ENCODE results near the gene NUDT22.
A peak's percentile ranks its signal among the peaks of the same experiment; 100 is the strongest.

Gene NUDT22

GRCh38 chr11:64246621-64246870 is 20.5 kb downstream of the NUDT22 start:
- peak; percentile 72 for TF ChIP-seq YY1 (IDR thresholded peaks at IDR 0.05; ENCODE audit: low read depth)
- TF ChIP-seq, protein P1, sequence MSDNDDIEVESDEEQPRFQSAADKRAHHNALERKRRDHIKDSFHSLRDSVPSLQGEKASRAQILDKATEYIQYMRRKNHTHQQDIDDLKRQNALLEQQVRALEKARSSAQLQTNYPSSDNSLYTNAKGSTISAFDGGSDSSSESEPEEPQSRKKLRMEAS (IDR thresholded peaks at IDR 0.05) = peak; percentile 21; the same call in 1 of the 2 replicates
- TF ChIP-seq USF1 (IDR thresholded peaks at IDR 0.05) = peak; percentile 38; the same call in 1 of the 2 replicates

GRCh38 chr11:64246871-64247728 is 21.0 kb downstream of the NUDT22 start, which contains the start of gene PPP1R14B:
TSS of gene PPP1R14B (minus strand) at chr11:64246943. CDS start at chr11:64246673, 270 bp downstream.
- TF ChIP-seq TEAD4 (IDR thresholded peaks at IDR 0.05) = no peak
- TF ChIP-seq, protein P1 (IDR thresholded peaks at IDR 0.05) = peak; percentile 97
- TF ChIP-seq EP300 (IDR thresholded peaks at IDR 0.05; ENCODE audit: borderline replicate concordance) = 0 out of 2 replicates have a peak, but pooled peaks have one; percentile 27
- no peak for TF ChIP-seq RAD21 (IDR thresholded peaks at IDR 0.05; ENCODE audit: low read depth)
- TF ChIP-seq TCF12 (IDR thresholded peaks at IDR 0.05; ENCODE audit: low read depth) = peak; percentile 64; the same call in 1 of the 2 replicates
- 0 out of 2 replicates have a peak, but pooled peaks have one; percentile 15 for TF ChIP-seq NFIC (IDR thresholded peaks at IDR 0.05)
- TF ChIP-seq FOXM1 (IDR thresholded peaks at IDR 0.05; ENCODE audit: borderline replicate concordance, low read depth) = no peak
- TF ChIP-seq EGR1 (IDR thresholded peaks at IDR 0.05) = peak; percentile 34
- peak; percentile 17; the same call in 1 of the 2 replicates for TF ChIP-seq TAF1 (IDR thresholded peaks at IDR 0.05; ENCODE audit: low read depth)
- TF ChIP-seq YY1 (IDR thresholded peaks at IDR 0.05; ENCODE audit: low read depth) = peak; percentile 97
- no peak for TF ChIP-seq CREB1 (IDR thresholded peaks at IDR 0.05; ENCODE audit: low read depth)
- TF ChIP-seq CEBPB (IDR thresholded peaks at IDR 0.05) = no peak
- no peak; the same call in 1 of the 2 replicates for TF ChIP-seq USF1 (IDR thresholded peaks at IDR 0.05)
- TF ChIP-seq ZBTB7A (IDR thresholded peaks at IDR 0.05; ENCODE audit: low read depth) = peak; percentile 93
- TF ChIP-seq, protein P2, sequence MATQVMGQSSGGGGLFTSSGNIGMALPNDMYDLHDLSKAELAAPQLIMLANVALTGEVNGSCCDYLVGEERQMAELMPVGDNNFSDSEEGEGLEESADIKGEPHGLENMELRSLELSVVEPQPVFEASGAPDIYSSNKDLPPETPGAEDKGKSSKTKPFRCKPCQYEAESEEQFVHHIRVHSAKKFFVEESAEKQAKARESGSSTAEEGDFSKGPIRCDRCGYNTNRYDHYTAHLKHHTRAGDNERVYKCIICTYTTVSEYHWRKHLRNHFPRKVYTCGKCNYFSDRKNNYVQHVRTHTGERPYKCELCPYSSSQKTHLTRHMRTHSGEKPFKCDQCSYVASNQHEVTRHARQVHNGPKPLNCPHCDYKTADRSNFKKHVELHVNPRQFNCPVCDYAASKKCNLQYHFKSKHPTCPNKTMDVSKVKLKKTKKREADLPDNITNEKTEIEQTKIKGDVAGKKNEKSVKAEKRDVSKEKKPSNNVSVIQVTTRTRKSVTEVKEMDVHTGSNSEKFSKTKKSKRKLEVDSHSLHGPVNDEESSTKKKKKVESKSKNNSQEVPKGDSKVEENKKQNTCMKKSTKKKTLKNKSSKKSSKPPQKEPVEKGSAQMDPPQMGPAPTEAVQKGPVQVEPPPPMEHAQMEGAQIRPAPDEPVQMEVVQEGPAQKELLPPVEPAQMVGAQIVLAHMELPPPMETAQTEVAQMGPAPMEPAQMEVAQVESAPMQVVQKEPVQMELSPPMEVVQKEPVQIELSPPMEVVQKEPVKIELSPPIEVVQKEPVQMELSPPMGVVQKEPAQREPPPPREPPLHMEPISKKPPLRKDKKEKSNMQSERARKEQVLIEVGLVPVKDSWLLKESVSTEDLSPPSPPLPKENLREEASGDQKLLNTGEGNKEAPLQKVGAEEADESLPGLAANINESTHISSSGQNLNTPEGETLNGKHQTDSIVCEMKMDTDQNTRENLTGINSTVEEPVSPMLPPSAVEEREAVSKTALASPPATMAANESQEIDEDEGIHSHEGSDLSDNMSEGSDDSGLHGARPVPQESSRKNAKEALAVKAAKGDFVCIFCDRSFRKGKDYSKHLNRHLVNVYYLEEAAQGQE (IDR thresholded peaks at IDR 0.05; ENCODE audit: low read depth) = peak; percentile 28; the same call in 1 of the 2 replicates

- TF ChIP-seq EGR1 (IDR thresholded peaks at IDR 0.05) (no peak), ZBTB7A (IDR thresholded peaks at IDR 0.05; ENCODE audit: low read depth) (no peak), EP300 (IDR thresholded peaks at IDR 0.05; ENCODE audit: borderline replicate concordance) (no peak), RAD21 (IDR thresholded peaks at IDR 0.05; ENCODE audit: low read depth) (no peak), USF1 (IDR thresholded peaks at IDR 0.05) (no peak), YY1 (IDR thresholded peaks at IDR 0.05; ENCODE audit: low read depth) (no peak), FOXM1 (IDR thresholded peaks at IDR 0.05; ENCODE audit: borderline replicate concordance, low read depth) (no peak), NFIC (IDR thresholded peaks at IDR 0.05) (no peak), TAF1 (IDR thresholded peaks at IDR 0.05; ENCODE audit: low read depth) (no peak), CREB1 (IDR thresholded peaks at IDR 0.05; ENCODE audit: low read depth) (no peak), TCF12 (IDR thresholded peaks at IDR 0.05; ENCODE audit: low read depth) (no peak)
Measured at GRCh38 chr11:64247729-64248531, 21.9 kb downstream of the NUDT22 start.

GRCh38 chr11:64248578-64248977 is 22.5 kb downstream of the NUDT22 start:
- TF ChIP-seq TAF1 (IDR thresholded peaks at IDR 0.05; ENCODE audit: low read depth) = no peak
- TF ChIP-seq, protein P2 (IDR thresholded peaks at IDR 0.05; ENCODE audit: low read depth) = no peak
- TF ChIP-seq EGR1 (IDR thresholded peaks at IDR 0.05) = no peak
- TF ChIP-seq, protein P1 (IDR thresholded peaks at IDR 0.05) = no peak
- no peak for TF ChIP-seq ZBTB7A (IDR thresholded peaks at IDR 0.05; ENCODE audit: low read depth)
- no peak for TF ChIP-seq CREB1 (IDR thresholded peaks at IDR 0.05; ENCODE audit: low read depth)
- TF ChIP-seq TEAD4 (IDR thresholded peaks at IDR 0.05) = no peak
- no peak for TF ChIP-seq YY1 (IDR thresholded peaks at IDR 0.05; ENCODE audit: low read depth)
- TF ChIP-seq RAD21 (IDR thresholded peaks at IDR 0.05; ENCODE audit: low read depth) = no peak
- no peak for TF ChIP-seq NFIC (IDR thresholded peaks at IDR 0.05)
- no peak for TF ChIP-seq EP300 (IDR thresholded peaks at IDR 0.05; ENCODE audit: borderline replicate concordance)
- TF ChIP-seq FOXM1 (IDR thresholded peaks at IDR 0.05; ENCODE audit: borderline replicate concordance, low read depth) = no peak
- no peak for TF ChIP-seq USF1 (IDR thresholded peaks at IDR 0.05)
- no peak for TF ChIP-seq CEBPB (IDR thresholded peaks at IDR 0.05)
- TF ChIP-seq TCF12 (IDR thresholded peaks at IDR 0.05; ENCODE audit: low read depth) = no peak
